DND-41 (cell line): ENCODE data around the gene LYRM7.

ENCODE experiments used
- ATAC-seq: fragments of 200-7000 bp; cut with Tn5 transposase; 3 replicates; pipeline ENCODE4 v1.9.1; 2021; ENCODE audit warnings: low read depth; ENCODE audit not compliant: insufficient read depth
- DNase-seq: peaks from one replicate; pipeline ENCODE4 v3.0.0-alpha.2; 2020
- H2AFZ ChIP-seq: 2 replicates; pipeline ENCODE4 v1.6.0; 2012; ENCODE audit warnings: low read depth, low read length
- H3K27ac ChIP-seq: 2 replicates; pipeline ENCODE4 v1.5.1; 2012; ENCODE audit warnings: low read length, inconsistent platforms
- H3K27me3 ChIP-seq: fragments of 200-600 bp; sonication (generic); 2 replicates; pipeline ENCODE4 v1.6.0; 2012; ENCODE audit warnings: low read length, mild to moderate bottlenecking, inconsistent platforms; ENCODE audit not compliant: insufficient read depth, poor library complexity
- H3K36me3 ChIP-seq: 2 replicates; pipeline ENCODE4 v1.5.1; 2012; ENCODE audit warnings: low read length, inconsistent platforms; ENCODE audit not compliant: insufficient read depth
- H3K4me1 ChIP-seq: 2 replicates; pipeline ENCODE4 v1.5.1; 2012; ENCODE audit warnings: mild to moderate bottlenecking, low read length; ENCODE audit not compliant: insufficient read depth
- H3K4me2 ChIP-seq: 2 replicates; pipeline ENCODE4 v1.6.0; 2012; ENCODE audit warnings: mild to moderate bottlenecking, moderate library complexity, low read length, inconsistent platforms; ENCODE audit not compliant: insufficient read depth
- H3K4me3 ChIP-seq, 2 experiments: fragments of 200-600 bp in 1 of 2; shearing (Covaris generic) in 1 of 2; 2 replicates each; pipeline ENCODE4 v1.5.1; 2012 to 2016; ENCODE audit warnings: inconsistent platforms in 2 of 2, low read length in 2 of 2, mild to moderate bottlenecking in 2 of 2, low read depth in 1 of 2, moderate library complexity in 1 of 2
- H3K79me2 ChIP-seq: 2 replicates; pipeline ENCODE4 v1.6.0; 2012; ENCODE audit warnings: low read length, inconsistent platforms; ENCODE audit not compliant: insufficient read depth
- H3K9ac ChIP-seq: 2 replicates; pipeline ENCODE4 v1.6.0; 2012; ENCODE audit warnings: low read depth, mild to moderate bottlenecking, inconsistent platforms, low read length, moderate library complexity
- H3K9me3 ChIP-seq: 2 replicates; pipeline ENCODE4 v1.5.1; 2012; ENCODE audit warnings: low read length, moderate library complexity, mild to moderate bottlenecking, inconsistent platforms; ENCODE audit not compliant: insufficient read depth, severe bottlenecking
- H4K20me1 ChIP-seq: 2 replicates; pipeline ENCODE4 v1.6.0; 2012; ENCODE audit warnings: low read length; ENCODE audit not compliant: insufficient read depth
- EZH2 ChIP-seq: IDR thresholded peaks from 3 replicates; pipeline ENCODE4 v1.6.1; 2012; ENCODE audit warnings: borderline replicate concordance, low read depth, mild to moderate bottlenecking, moderate library complexity, low read length, inconsistent platforms; ENCODE audit not compliant: severe bottlenecking
- TF ChIP-seq, protein P1 (sequence below): IDR thresholded peaks from 2 replicates; pipeline ENCODE4 v1.5.1; 2012; ENCODE audit warnings: borderline replicate concordance, low read length, moderate library complexity, mild to moderate bottlenecking; ENCODE audit not compliant: poor library complexity, severe bottlenecking; ENCODE audit errors: extremely low read depth

The LYRM7 gene

DNA sequence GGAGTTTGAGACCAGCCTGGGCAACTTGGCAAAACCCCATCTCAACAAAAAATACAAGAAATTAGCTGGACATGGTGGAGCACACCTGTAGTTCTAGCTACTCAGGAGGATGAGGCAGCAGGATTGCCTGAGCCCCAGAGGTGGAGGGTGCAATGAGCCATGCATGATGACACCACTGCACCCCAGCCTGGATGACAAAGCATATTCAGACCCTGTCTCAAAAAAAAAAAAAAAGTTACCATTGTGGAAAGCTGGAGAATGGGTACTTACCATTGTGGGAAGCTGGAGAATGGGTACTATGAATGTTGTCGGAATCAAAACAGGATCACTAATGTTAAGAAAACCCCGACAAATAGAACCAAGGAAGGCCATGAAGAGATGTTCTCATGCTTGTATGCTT, 31.4 kb upstream of the LYRM7 start:
- no peak for TF ChIP-seq EZH2
- TF ChIP-seq, protein P1, sequence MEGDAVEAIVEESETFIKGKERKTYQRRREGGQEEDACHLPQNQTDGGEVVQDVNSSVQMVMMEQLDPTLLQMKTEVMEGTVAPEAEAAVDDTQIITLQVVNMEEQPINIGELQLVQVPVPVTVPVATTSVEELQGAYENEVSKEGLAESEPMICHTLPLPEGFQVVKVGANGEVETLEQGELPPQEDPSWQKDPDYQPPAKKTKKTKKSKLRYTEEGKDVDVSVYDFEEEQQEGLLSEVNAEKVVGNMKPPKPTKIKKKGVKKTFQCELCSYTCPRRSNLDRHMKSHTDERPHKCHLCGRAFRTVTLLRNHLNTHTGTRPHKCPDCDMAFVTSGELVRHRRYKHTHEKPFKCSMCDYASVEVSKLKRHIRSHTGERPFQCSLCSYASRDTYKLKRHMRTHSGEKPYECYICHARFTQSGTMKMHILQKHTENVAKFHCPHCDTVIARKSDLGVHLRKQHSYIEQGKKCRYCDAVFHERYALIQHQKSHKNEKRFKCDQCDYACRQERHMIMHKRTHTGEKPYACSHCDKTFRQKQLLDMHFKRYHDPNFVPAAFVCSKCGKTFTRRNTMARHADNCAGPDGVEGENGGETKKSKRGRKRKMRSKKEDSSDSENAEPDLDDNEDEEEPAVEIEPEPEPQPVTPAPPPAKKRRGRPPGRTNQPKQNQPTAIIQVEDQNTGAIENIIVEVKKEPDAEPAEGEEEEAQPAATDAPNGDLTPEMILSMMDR: no peak
- H3K9me3 ChIP-seq: no peaks in the 10 kb centered on the region

DNA sequence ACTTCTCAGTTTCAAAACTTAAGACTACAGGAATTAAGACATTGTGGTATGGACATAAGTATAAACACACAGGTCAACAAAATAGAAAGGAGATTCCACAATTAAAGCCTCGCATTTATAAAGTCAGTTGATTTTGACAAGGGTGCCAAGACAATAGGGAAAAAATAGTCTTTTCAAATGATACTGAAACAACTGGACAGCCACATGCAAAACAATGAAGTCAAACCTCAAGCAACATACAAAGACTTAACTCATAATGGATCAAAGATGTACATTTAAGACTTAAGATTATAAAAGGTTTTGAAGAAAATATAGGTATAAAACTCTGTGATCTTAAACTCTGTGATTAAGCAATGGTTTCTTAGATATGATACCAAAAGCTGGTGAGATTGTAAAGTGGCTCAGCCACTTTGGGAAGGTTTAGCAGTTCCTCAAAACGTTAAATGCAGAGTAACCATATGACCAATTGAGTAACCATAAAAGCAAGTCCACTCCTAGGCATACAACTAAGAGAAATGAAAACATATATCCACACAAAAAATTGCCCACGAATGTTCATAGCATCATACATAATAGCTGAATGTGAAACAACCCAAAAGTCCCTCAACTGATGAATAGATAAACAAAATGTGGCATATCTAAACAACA, 27.6 kb upstream of the LYRM7 start:
- no peaks in the 10 kb centered on the region for H3K36me3 ChIP-seq
- TF ChIP-seq, protein P1: no peak
- no peak for TF ChIP-seq EZH2
- no peak for ATAC-seq

More for the DNA sequence above, 31.4 kb upstream of the LYRM7 start:
- Histone ChIP-seq H3K9ac (no peak overlapping the region), H3K4me1 (no peaks in the 10 kb centered on the region), H3K36me3 (no peaks in the 10 kb centered on the region), H3K27ac (no peak overlapping the region), H3K27me3 (no peaks in the 10 kb centered on the region), H3K79me2 (no peaks in the 10 kb centered on the region), H2AFZ (no peak overlapping the region), H3K4me2 (no peak overlapping the region), H4K20me1 (no peaks in the 10 kb centered on the region), H3K4me3 (no peak overlapping the region)
- no peak for DNase-seq
- no peak for ATAC-seq

GRCh38 chr5:131147258-131147657, 23.5 kb upstream of the LYRM7 start:
- Histone ChIP-seq H3K36me3 (no peaks in the 10 kb centered on the region), H3K4me1 (no peaks in the 10 kb centered on the region), H3K27ac (no peak overlapping the region), H3K9me3 (no peaks in the 10 kb centered on the region), H4K20me1 (no peaks in the 10 kb centered on the region), H3K4me3 (no peak overlapping the region), H3K9ac (no peak overlapping the region), H2AFZ (no peak overlapping the region), H3K4me2 (no peak overlapping the region), H3K79me2 (no peaks in the 10 kb centered on the region), H3K27me3 (no peaks in the 10 kb centered on the region)
- no peak for ATAC-seq
- no peak for TF ChIP-seq EZH2
- TF ChIP-seq, protein P1: no peak
- no peak for DNase-seq

More for the DNA sequence above, 27.6 kb upstream of the LYRM7 start:
- H3K27me3 ChIP-seq: no peaks in the 10 kb centered on the region
- no peak for DNase-seq
- H3K9ac ChIP-seq: no peak overlapping the region
- H3K27ac ChIP-seq: no peak overlapping the region
- no peak overlapping the region for H3K4me3 ChIP-seq
- H2AFZ ChIP-seq: no peak overlapping the region
- H3K9me3 ChIP-seq: no peaks in the 10 kb centered on the region
- H3K4me1 ChIP-seq: no peaks in the 10 kb centered on the region
- H3K4me2 ChIP-seq: no peak overlapping the region
- no peaks in the 10 kb centered on the region for H4K20me1 ChIP-seq
- H3K79me2 ChIP-seq: no peaks in the 10 kb centered on the region
